CD8-positive, alpha-beta memory T cell (primary cell): ENCODE data around the gene TBC1D14. TPM values are rescaled to one million over a fixed set of nuclear protein-coding genes. Genes with fewer than 3 reads are reported as not detected.
A peak's percentile ranks its signal among the peaks of the same experiment; 100 is the strongest.

ENCODE experiments used
- CTCF ChIA-PET: fragments of 350-600 bp; sonication (Branson Sonifier 250); formaldehyde crosslinking; loops from one replicate; lab custom pipeline; 2021; ENCODE audit warnings: antibody characterized with exemption; lab: Charles Lee
- POLR2A ChIA-PET: fragments of 350-600 bp; sonication (Branson Sonifier 250); formaldehyde crosslinking; loops from one replicate; lab custom pipeline; 2021; ENCODE audit warnings: antibody characterized with exemption; lab: Charles Lee
- DNase-seq, 5 donors: peaks; one replicate each; pipeline versions ENCODE4 v3.0.0 to v3.0.0-alpha.2; 2020 to 2022; ENCODE audit warnings: mixed read lengths in 1 of 5
- H3K27ac ChIP-seq: one replicate; pipeline ENCODE4 v1.7.0; 2013; ENCODE audit warnings: low read depth, mild to moderate bottlenecking, low read length, moderate library complexity
- H3K27me3 ChIP-seq: 2 replicates; pipeline ENCODE4 v1.7.0; 2013; ENCODE audit warnings: low read length, mild to moderate bottlenecking; ENCODE audit not compliant: insufficient read depth, poor library complexity, severe bottlenecking
- H3K36me3 ChIP-seq: 2 replicates; pipeline ENCODE4 v1.7.0; 2013; ENCODE audit warnings: mild to moderate bottlenecking, low read length, moderate library complexity; ENCODE audit not compliant: insufficient read depth
- H3K4me1 ChIP-seq: 2 replicates; pipeline ENCODE4 v1.7.0; 2013; ENCODE audit warnings: mild to moderate bottlenecking, low read length, moderate library complexity; ENCODE audit not compliant: insufficient read depth
- H3K4me3 ChIP-seq: 2 replicates; pipeline ENCODE4 v1.7.0; 2013; ENCODE audit warnings: mild to moderate bottlenecking, low read length
- H3K9me3 ChIP-seq: 2 replicates; pipeline ENCODE4 v1.7.0; 2013; ENCODE audit warnings: mild to moderate bottlenecking, low read length
- H3K27ac Mint-ChIP-seq, 8 donors: one replicate each; pipeline ENCODE4 v1.8.0; 2020 to 2021; ENCODE audit warnings: mixed read lengths in 8 of 8, mild to moderate bottlenecking in 6 of 8, inconsistent platforms in 3 of 8, moderate library complexity in 3 of 8
- H3K27me3 Mint-ChIP-seq, 2 donors: one replicate each; pipeline ENCODE4 v1.8.0; 2020 to 2021; ENCODE audit warnings: mixed read lengths in 2 of 2, mild to moderate bottlenecking in 1 of 2, moderate library complexity in 1 of 2
- H3K36me3 Mint-ChIP-seq, 3 donors: one replicate each; pipeline ENCODE4 v1.8.0; 2020 to 2021; ENCODE audit warnings: mixed read lengths in 3 of 3, inconsistent platforms in 1 of 3, mild to moderate bottlenecking in 1 of 3
- H3K4me1 Mint-ChIP-seq, 3 donors: one replicate each; pipeline ENCODE4 v1.8.0; 2020 to 2021; ENCODE audit warnings: mixed read lengths in 3 of 3, inconsistent platforms in 1 of 3, mild to moderate bottlenecking in 1 of 3
- H3K4me3 Mint-ChIP-seq, 7 donors: one replicate each; pipeline ENCODE4 v1.8.0; 2020 to 2021; ENCODE audit warnings: mixed read lengths in 7 of 7, mild to moderate bottlenecking in 6 of 7, moderate library complexity in 4 of 7, inconsistent platforms in 2 of 7
- H3K9me3 Mint-ChIP-seq, 5 donors: one replicate each; pipeline ENCODE4 v1.8.0; 2020 to 2022; ENCODE audit warnings: mixed read lengths in 5 of 5, mild to moderate bottlenecking in 3 of 5, moderate library complexity in 2 of 5, inconsistent platforms in 1 of 5
- polyA plus RNA-seq: library from polyadenylated mRNA; unstranded; fragments of 300-500 nt; fragmentation: Illumina TruSeq; gene quantifications from one replicate; pipeline ENCODE4 v1.2.3, GENCODE V29; 2021
- total RNA-seq, 2 experiments: library from RNA; stranded (reverse); gene quantifications; one replicate each; pipeline ENCODE4 v1.2.3, GENCODE V29; 2021

Gene TBC1D14
- total and polyA plus RNA-seq, 3 experiments from 2014 or later = 38.0 to 48.5 (median 43.7) TPM

DNA sequence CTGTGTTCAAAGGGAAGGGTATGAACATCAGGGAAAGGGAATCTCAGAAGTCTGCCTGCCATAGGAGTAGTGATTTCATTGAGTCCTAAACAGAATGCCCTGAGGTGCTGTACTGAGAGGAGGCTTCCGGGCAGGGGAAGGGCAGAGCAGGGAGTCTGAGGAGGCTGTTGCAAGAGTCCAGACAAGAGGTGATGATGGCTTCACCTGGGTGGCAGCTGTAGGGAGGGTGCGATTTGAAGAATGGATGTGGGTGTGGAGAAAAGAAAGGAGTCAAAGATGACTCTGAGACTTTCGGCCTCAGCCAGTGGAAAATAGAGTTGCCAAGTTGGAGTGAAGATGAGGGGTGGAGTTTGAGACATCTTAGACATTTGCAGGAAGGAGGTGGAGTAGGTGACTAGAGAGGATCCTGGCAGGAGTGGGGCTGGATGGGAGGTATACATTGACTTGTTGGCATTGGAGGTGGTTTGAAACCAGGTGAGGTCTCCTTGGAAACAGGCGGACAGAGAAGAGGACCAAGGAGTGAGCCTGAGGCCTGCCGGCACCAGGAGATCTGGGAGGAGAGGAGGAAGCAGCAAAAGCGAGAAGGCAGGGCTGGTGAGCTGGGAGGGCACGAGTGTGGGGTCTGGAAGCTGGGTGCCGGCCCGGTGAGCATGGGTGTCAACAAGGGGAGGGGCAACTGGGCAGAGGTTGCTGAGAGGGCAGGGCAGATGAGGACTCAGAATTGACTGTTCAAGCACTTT, 24.2 kb downstream of the TBC1D14 start:
- H3K36me3 Mint-ChIP-seq = peaks cover 13 to 44% (median 16%) of the 10 kb centered on the region in 3 donors
- Histone ChIP-seq H3K27ac (no peak overlapping the region), H3K4me1 (peaks cover 9% of the 10 kb centered on the region), H3K9me3 (no peaks in the 10 kb centered on the region), H3K36me3 (peaks cover 6% of the 10 kb centered on the region), H3K4me3 (no peak overlapping the region), H3K27me3 (no peaks in the 10 kb centered on the region)
- peak overlapping the region in 1 of 7 donors; percentile 79 for H3K4me3 Mint-ChIP-seq
- H3K27me3 Mint-ChIP-seq = no peaks in the 10 kb centered on the region
- H3K27ac Mint-ChIP-seq = peak overlapping the region; percentile 0 to 82 (median 41)
- ChIA-PET POLR2A (no interaction called here), CTCF (interaction anchor here (0.9 kb wide), 1 partner anchor 25 kb away, joined by 3 read pairs; no protein-coding TSS in a partner anchor)
- peaks cover 48 to 74% (median 63%) of the 10 kb centered on the region in 3 donors for H3K4me1 Mint-ChIP-seq
- DNase-seq = no peak
- H3K9me3 Mint-ChIP-seq = no peaks in the 10 kb centered on the region

DNA sequence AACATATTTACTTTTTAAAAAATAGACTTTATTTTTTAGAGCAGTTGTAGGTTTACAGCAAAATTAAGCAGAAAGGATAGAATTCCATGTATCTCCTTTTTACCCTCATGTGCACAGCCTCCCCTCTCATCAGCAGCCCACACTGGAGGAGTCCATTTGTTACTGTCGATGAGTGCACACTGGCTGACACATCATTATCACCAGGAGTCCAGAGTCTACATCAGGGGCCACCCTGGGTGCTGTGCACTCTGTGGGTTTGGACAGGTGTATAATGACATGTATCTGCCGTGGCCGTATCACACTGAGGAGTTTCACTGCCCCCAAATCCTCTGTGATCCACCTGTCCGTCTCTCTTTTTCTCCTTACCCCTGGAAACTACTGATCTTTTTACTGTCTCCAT, 26.3 kb downstream of the TBC1D14 start:
- Mint-ChIP-seq H3K4me3 (no peak overlapping the region), H3K27me3 (no peaks in the 10 kb centered on the region), H3K36me3 (peaks cover 13 to 35% (median 16%) of the 10 kb centered on the region in 3 donors), H3K9me3 (no peaks in the 10 kb centered on the region), H3K4me1 (peaks cover 52 to 81% (median 69%) of the 10 kb centered on the region in 3 donors), H3K27ac (peak overlapping the region in 7 of 8 donors; percentile 5 to 86 (median 76))
- ChIA-PET POLR2A (no interaction called here), CTCF (no interaction called here)
- DNase-seq = no peak
- Histone ChIP-seq H3K27me3 (no peaks in the 10 kb centered on the region), H3K9me3 (no peaks in the 10 kb centered on the region), H3K4me3 (no peak overlapping the region), H3K27ac (no peak overlapping the region), H3K36me3 (peaks cover 6% of the 10 kb centered on the region), H3K4me1 (peaks cover 25% of the 10 kb centered on the region)

DNA sequence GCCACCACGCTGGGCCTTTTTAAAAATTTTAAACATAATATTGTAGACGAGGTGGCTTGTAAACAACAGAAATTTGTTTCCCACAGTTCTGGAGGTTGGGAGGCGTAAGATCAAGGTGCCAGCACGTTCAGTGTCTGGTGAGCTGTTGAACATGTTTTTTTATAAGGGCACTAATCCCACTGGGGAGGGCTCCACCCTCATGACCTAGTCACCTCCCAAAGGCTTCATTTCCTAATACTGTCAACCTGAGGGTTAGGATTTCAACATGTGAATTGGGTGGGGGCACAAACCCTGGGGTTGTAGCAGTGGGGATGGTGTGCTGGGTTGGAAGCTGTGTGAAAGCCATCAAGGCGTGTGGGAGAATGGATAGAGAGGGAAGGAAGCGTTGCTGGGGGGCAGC, 27.6 kb downstream of the TBC1D14 start:
- no peak for DNase-seq
- no peaks in the 10 kb centered on the region for H3K27me3 Mint-ChIP-seq
- no peak overlapping the region for H3K27ac ChIP-seq
- H3K4me3 ChIP-seq = no peak overlapping the region
- no peaks in the 10 kb centered on the region for H3K36me3 ChIP-seq
- no peaks in the 10 kb centered on the region for H3K9me3 Mint-ChIP-seq
- no peaks in the 10 kb centered on the region for H3K27me3 ChIP-seq
- H3K36me3 Mint-ChIP-seq = peaks cover 9 to 26% (median 12%) of the 10 kb centered on the region in 3 donors
- ChIA-PET POLR2A (interaction anchor here (0.7 kb wide), 1 partner anchor 20 kb away, joined by 3 read pairs; no protein-coding TSS in a partner anchor), CTCF (no interaction called here)
- peaks cover 36% of the 10 kb centered on the region for H3K4me1 ChIP-seq
- peak overlapping the region in 7 of 8 donors; percentile 23 to 89 (median 86) for H3K27ac Mint-ChIP-seq
- no peaks in the 10 kb centered on the region for H3K9me3 ChIP-seq
- H3K4me1 Mint-ChIP-seq = peaks cover 59 to 82% (median 69%) of the 10 kb centered on the region in 3 donors
- peak overlapping the region in 3 of 7 donors; percentile 32 to 57 (median 51) for H3K4me3 Mint-ChIP-seq

DNA sequence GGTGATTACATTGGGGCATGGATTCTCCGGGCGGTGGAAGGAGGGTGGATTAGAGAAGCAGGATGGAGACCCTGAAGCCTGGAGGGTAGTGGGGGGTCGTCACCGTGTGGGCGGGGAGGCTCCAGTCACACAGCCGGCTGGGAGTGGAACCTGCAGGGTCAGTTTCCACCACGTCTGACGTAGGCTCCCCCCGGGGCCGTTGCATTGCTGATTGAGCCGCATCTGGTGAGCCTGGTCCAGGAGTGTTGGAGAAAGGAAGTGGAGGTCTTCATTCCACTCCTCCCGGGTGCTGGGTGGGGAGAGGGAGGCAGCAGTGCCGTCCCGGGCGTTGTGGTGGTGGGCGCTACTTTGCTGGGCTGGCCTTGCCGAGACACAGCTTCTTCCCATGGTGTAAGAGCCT, 28.1 kb downstream of the TBC1D14 start:
- DNase-seq = no peak
- H3K36me3 Mint-ChIP-seq = peaks cover 9 to 24% (median 12%) of the 10 kb centered on the region in 3 donors
- CTCF ChIA-PET = no interaction called here
- peak overlapping the region in 1 of 7 donors; percentile 57 for H3K4me3 Mint-ChIP-seq
- peak overlapping the region in 7 of 8 donors; percentile 23 to 91 (median 50) for H3K27ac Mint-ChIP-seq
- Histone ChIP-seq H3K27me3 (no peaks in the 10 kb centered on the region), H3K9me3 (no peaks in the 10 kb centered on the region), H3K27ac (no peak overlapping the region), H3K4me3 (no peak overlapping the region), H3K4me1 (peaks cover 41% of the 10 kb centered on the region), H3K36me3 (no peaks in the 10 kb centered on the region)
- peaks cover 64 to 85% (median 72%) of the 10 kb centered on the region in 3 donors for H3K4me1 Mint-ChIP-seq
- no peaks in the 10 kb centered on the region for H3K9me3 Mint-ChIP-seq
- no peaks in the 10 kb centered on the region for H3K27me3 Mint-ChIP-seq
- POLR2A ChIA-PET = interaction anchor here (0.7 kb wide), 1 partner anchor 21 kb away, joined by 3 read pairs; no protein-coding TSS in a partner anchor

DNA sequence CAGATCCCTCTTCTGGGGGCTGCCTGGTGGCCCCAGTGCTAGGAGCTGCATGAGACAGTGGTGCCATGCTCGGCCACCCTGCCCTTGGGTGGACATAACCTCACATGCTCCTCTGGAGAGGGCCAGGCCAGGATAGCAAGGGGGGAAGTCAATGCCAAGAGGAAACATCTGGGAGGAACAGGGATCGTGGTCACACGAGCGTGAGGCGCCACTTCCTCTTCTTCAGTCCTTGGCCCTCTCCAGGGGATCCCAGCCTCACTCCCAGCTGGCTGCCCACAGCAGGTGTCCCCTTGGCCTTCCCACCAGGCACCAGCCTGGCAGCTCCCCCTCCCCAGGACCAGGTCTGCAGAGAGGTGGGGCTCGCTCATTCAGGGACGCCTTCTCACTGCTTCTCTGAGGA, 28.6 kb downstream of the TBC1D14 start:
- Mint-ChIP-seq H3K27me3 (no peaks in the 10 kb centered on the region), H3K4me1 (peaks cover 69 to 90% (median 77%) of the 10 kb centered on the region in 3 donors), H3K27ac (peak overlapping the region in 7 of 8 donors; percentile 38 to 91 (median 71)), H3K9me3 (no peaks in the 10 kb centered on the region), H3K36me3 (peaks cover 8 to 24% (median 12%) of the 10 kb centered on the region in 3 donors), H3K4me3 (peak overlapping the region in 1 of 7 donors; percentile 28)
- Histone ChIP-seq H3K9me3 (no peaks in the 10 kb centered on the region), H3K27me3 (no peaks in the 10 kb centered on the region), H3K36me3 (no peaks in the 10 kb centered on the region), H3K4me3 (no peak overlapping the region), H3K27ac (no peak overlapping the region), H3K4me1 (peaks cover 46% of the 10 kb centered on the region)
- CTCF ChIA-PET = no interaction called here
- POLR2A ChIA-PET = no interaction called here
- no peak for DNase-seq

DNA sequence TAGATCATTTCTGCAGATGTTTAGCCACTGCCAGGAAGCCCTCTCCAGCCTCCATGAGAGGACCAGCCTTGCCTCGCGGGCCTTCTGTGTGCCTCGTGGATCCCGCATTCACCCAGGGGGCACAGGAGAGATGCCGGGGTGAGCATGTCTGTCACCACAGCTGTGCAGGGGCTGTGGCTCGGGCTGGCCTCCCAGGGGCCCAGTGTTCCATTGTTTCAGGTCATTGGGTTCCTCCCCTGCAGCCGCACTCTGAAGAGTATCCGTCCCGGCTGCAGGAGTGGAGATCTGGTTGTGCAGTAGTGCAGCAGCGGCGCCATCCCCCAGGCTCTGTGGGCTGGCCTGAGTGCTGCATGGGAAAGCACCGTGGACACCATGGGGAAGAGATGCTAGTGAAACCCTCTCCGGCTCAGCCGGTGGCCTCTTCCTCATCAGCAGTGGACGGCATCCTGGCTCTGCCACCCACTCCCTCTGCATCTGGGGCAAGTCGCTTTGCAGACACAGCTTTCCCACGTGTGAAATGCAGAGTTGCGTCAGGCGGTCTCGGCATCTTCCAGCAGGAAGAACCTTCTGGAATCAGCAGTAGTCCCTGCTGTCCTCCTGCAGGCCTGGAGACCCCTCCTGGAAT, 29.1 kb downstream of the TBC1D14 start:
- Mint-ChIP-seq H3K4me3 (peak overlapping the region in 3 of 7 donors; percentile 23 to 93 (median 33)), H3K27me3 (no peaks in the 10 kb centered on the region), H3K4me1 (peaks cover 70 to 90% (median 77%) of the 10 kb centered on the region in 3 donors), H3K9me3 (no peaks in the 10 kb centered on the region), H3K27ac (peak overlapping the region in 7 of 8 donors; percentile 71 to 99 (median 88)), H3K36me3 (peaks cover 3 to 20% (median 9%) of the 10 kb centered on the region in 3 donors)
- no peak overlapping the region for H3K27ac ChIP-seq
- H3K4me1 ChIP-seq = peaks cover 51% of the 10 kb centered on the region
- CTCF ChIA-PET = no interaction called here
- no peak overlapping the region for H3K4me3 ChIP-seq
- no peaks in the 10 kb centered on the region for H3K27me3 ChIP-seq
- H3K9me3 ChIP-seq = no peaks in the 10 kb centered on the region
- no peaks in the 10 kb centered on the region for H3K36me3 ChIP-seq
- POLR2A ChIA-PET = no interaction called here
- no peak for DNase-seq

DNA sequence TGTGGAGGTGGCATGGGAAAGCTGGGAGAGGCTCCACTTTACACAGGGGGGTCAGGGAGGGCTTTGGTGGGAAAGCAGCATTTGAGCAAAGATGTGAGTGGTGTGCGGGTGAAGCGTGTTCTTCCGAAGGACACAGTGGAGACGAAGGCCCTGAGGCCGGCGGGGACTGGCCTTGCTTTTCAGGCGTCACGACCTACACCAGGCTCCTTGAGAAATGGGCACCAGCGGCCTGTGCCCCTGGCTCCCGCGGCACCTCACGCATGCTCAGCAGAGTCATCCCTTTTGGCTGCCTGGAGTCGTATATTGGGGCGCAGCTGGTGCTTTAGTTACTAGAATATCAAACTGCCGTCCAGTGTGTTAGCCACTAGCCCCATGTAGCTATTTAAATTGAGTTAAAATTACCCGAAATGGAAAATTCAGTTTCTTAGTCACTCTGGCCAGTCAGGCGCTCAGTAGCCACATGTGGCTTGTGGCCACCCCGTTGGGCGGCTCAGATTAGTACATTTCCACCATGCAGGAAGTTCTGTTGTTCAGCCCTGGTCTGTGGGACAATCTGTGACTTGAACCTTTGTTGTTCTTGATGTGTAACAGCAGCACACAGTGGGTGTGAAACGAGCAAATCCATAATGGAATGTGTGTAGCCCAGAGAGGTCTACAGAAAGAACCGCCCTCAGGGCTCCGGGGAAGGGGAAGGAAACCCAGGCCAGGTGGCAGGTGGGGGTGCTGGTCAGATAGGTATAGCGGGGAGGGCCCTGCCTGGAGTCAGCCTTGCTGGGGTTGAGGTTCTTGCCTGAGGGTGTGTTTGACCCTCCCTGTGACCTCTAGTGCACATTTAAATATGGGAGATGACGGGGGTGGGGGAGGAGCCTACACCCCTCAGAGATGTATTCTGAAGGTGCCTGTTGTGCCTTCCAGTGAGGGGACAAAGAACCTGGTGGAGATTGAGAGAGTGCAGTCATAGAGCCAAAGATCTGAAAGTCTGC, 30.4 kb downstream of the TBC1D14 start:
- H3K27ac ChIP-seq = peak overlapping the region; percentile 6
- CTCF ChIA-PET = interaction anchor here (0.6 to 2.4 kb wide), 2 partner anchors 9 to 34 kb away, joined by 3 to 15 read pairs; no protein-coding TSS in a partner anchor
- peaks cover 0 to 18% (median 3%) of the 10 kb centered on the region in 3 donors for H3K36me3 Mint-ChIP-seq

More for the DNA sequence above, 30.4 kb downstream of the TBC1D14 start:
- Histone ChIP-seq H3K9me3 (no peaks in the 10 kb centered on the region), H3K36me3 (no peaks in the 10 kb centered on the region), H3K27me3 (no peaks in the 10 kb centered on the region), H3K4me1 (peaks cover 54% of the 10 kb centered on the region), H3K4me3 (peak overlapping the region; percentile 12)
- no peaks in the 10 kb centered on the region for H3K9me3 Mint-ChIP-seq
- peak overlapping the region; percentile 28 to 93 (median 71) for H3K4me3 Mint-ChIP-seq
- no peak for DNase-seq
- no peaks in the 10 kb centered on the region for H3K27me3 Mint-ChIP-seq
- H3K27ac Mint-ChIP-seq = peak overlapping the region; percentile 76 to 99 (median 90)
- peaks cover 74 to 93% (median 77%) of the 10 kb centered on the region in 3 donors for H3K4me1 Mint-ChIP-seq
- POLR2A ChIA-PET = interaction anchor here (0.5 kb wide), 1 partner anchor 41 kb away, joined by 5 read pairs; no protein-coding TSS in a partner anchor
